Keratinocyte (primary cell): Measurements from ENCODE around the gene CCDC141.

Experiments used
- EZH2 ChIP-seq: IDR thresholded peaks from one replicate; pipeline ENCODE4 v1.6.1; 2012; ENCODE audit warnings: inconsistent platforms, mild to moderate bottlenecking, low read length, moderate library complexity
- TF ChIP-seq, protein P1 (sequence below), 3 experiments: IDR thresholded peaks in 1 of 3; conservative IDR thresholded peaks in 1 of 3; optimal IDR thresholded peaks in 1 of 3; 2 replicates in 2 of 3; 3 replicates in 1 of 3; pipeline versions ENCODE3 to v1.5.1; 2011; ENCODE audit warnings: low read length in 3 of 3, mild to moderate bottlenecking in 3 of 3, moderate library complexity in 2 of 3, control low read depth in 1 of 3, inconsistent platforms in 1 of 3; ENCODE audit not compliant: insufficient read depth in 2 of 3; ENCODE audit errors: extremely low read depth in 1 of 3

DNA sequence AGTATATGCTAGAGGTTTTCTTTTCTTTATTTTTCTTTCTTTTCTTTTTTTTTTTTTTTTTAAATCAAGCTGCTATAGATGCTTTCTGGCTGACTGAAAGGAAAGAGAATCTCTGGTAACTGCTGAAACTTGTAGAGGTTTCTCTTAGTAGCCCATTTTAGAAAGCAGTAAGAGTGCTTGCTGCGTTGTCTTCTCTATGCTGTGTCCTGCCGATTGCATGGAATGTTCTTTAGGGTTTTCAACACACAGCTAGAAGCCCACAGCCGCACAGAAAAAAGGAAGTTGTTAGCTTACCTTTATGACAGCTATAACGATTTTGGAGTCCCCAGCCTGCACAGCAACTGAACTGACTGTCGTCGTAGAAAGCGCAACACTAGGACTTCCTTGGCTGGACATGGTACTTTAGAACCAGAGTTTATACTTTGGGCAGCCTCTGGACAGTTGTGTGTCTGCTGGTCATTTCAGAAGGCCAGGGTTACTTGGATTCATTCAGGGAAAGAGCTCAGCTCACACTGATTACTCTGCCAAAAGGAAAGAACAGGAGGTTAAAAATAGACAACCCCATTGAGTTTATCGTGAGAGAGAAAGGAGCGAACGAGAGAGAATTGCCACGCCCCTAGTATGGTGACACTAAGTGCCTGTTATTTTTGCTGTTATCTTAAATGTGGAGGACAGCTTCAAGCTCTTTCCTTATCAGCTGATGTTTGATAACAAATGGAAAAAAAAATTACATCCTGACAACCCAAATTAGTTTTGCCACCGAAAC, at the start of gene CCDC141:
- TF ChIP-seq, protein P1, sequence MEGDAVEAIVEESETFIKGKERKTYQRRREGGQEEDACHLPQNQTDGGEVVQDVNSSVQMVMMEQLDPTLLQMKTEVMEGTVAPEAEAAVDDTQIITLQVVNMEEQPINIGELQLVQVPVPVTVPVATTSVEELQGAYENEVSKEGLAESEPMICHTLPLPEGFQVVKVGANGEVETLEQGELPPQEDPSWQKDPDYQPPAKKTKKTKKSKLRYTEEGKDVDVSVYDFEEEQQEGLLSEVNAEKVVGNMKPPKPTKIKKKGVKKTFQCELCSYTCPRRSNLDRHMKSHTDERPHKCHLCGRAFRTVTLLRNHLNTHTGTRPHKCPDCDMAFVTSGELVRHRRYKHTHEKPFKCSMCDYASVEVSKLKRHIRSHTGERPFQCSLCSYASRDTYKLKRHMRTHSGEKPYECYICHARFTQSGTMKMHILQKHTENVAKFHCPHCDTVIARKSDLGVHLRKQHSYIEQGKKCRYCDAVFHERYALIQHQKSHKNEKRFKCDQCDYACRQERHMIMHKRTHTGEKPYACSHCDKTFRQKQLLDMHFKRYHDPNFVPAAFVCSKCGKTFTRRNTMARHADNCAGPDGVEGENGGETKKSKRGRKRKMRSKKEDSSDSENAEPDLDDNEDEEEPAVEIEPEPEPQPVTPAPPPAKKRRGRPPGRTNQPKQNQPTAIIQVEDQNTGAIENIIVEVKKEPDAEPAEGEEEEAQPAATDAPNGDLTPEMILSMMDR (optimal IDR thresholded peaks at IDR 0.05 in 1 of 3, IDR thresholded peaks at IDR 0.05 in 1 of 3, conservative IDR thresholded peaks at IDR 0.05 in 1 of 3; ENCODE audit: extremely low read depth in 1 of 3, insufficient read depth in 2 of 3, low read length in 3 of 3): no peak
- no peak for TF ChIP-seq EZH2
